ENCODE results near the gene TPP1.

DNA sequence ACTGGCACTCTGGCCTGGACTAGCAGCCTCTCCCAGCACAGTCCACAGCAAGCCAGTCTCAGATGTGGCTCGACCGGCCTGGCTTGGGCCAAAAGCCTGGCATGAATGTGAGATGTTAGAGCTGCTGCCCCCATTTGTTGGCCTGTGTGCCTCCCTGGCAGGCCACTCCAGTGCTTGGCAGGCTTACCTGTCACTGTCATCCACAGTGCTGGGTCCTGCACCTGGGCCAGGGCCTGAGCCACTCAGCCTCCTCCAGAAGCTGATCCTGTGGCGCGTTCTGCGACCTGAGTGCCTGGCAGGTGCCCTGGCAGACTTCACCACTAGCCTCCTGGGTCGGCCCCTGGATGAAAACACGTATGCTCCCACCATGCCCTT, 51.9 kb downstream of the TPP1 start:
- no peak for TF ChIP-seq CTCF (IDR thresholded peaks at IDR 0.05)
- no peak for TF ChIP-seq EP300 (IDR thresholded peaks at IDR 0.05)
